Keratinocyte (primary cell): ENCODE results near the gene BCAS4. TPM values are rescaled to one million over a fixed set of nuclear protein-coding genes. Genes with fewer than 3 reads are reported as not detected.

Experiments
- DNase-seq: peaks from one replicate; pipeline ENCODE4 v3.0.0-alpha.2; 2011; ENCODE audit warnings: low read depth, missing footprints, low spot score
- FAIRE-seq: peaks from 2 replicates; lab custom pipeline; 2011; peaks lifted over from hg19 to GRCh38; lab: Jason Lieb, UNC
- H2AFZ ChIP-seq: 2 replicates; pipeline ENCODE4 v1.6.0; 2012; ENCODE audit warnings: low read length, control low read depth, inconsistent platforms; ENCODE audit not compliant: control insufficient read depth
- H3K27ac ChIP-seq: 2 replicates; pipeline ENCODE4 v1.5.1; 2011; ENCODE audit warnings: low read length; ENCODE audit not compliant: control insufficient read depth, insufficient read depth
- H3K27me3 ChIP-seq: 3 replicates; pipeline ENCODE4 v1.6.0; 2011; ENCODE audit warnings: low read length; ENCODE audit not compliant: control insufficient read depth, insufficient read depth; ENCODE audit errors: extremely low read depth
- H3K36me3 ChIP-seq, 2 experiments: 2 replicates in 1 of 2; 3 replicates in 1 of 2; pipeline ENCODE4 v1.5.1; 2011; ENCODE audit warnings: low read length in 2 of 2, mild to moderate bottlenecking in 1 of 2; ENCODE audit not compliant: control insufficient read depth in 2 of 2, insufficient read depth in 2 of 2; ENCODE audit errors: extremely low read depth in 1 of 2
- H3K4me1 ChIP-seq: 3 replicates; pipeline ENCODE4 v1.5.1; 2011; ENCODE audit warnings: low read length; ENCODE audit not compliant: control insufficient read depth, insufficient read depth; ENCODE audit errors: extremely low read depth
- H3K4me2 ChIP-seq: 3 replicates; pipeline ENCODE4 v1.6.0; 2011; ENCODE audit warnings: low read depth, low read length; ENCODE audit not compliant: control insufficient read depth, insufficient read depth; ENCODE audit errors: extremely low read depth
- H3K4me3 ChIP-seq, 3 experiments: fragments of 200-600 bp in 1 of 3; sonication (generic) in 1 of 3; 2 replicates in 2 of 3; 3 replicates in 1 of 3; pipeline ENCODE4 v1.5.1; 2011 to 2016; ENCODE audit warnings: low read length in 3 of 3, mild to moderate bottlenecking in 3 of 3, control low read depth in 2 of 3, inconsistent platforms in 1 of 3, low read depth in 1 of 3, mixed read lengths in 1 of 3, mixed run types in 1 of 3, moderate library complexity in 1 of 3; ENCODE audit not compliant: control insufficient read depth in 2 of 3, insufficient read depth in 2 of 3; ENCODE audit errors: extremely low read depth in 1 of 3
- H3K79me2 ChIP-seq: 2 replicates; pipeline ENCODE4 v1.6.0; 2012; ENCODE audit warnings: low read length; ENCODE audit not compliant: control insufficient read depth, insufficient read depth
- H3K9ac ChIP-seq: 3 replicates; pipeline ENCODE4 v1.6.0; 2011; ENCODE audit warnings: low read length; ENCODE audit not compliant: control insufficient read depth, insufficient read depth; ENCODE audit errors: extremely low read depth
- H3K9me1 ChIP-seq: 3 replicates; pipeline ENCODE4 v1.6.0; 2011; ENCODE audit warnings: low read length; ENCODE audit not compliant: control insufficient read depth, insufficient read depth; ENCODE audit errors: extremely low read depth
- H3K9me3 ChIP-seq: 2 replicates; pipeline ENCODE4 v1.5.1; 2012; ENCODE audit warnings: low read depth, low read length; ENCODE audit not compliant: control insufficient read depth
- H4K20me1 ChIP-seq: 3 replicates; pipeline ENCODE4 v1.6.0; 2011; ENCODE audit warnings: low read length; ENCODE audit not compliant: control insufficient read depth, insufficient read depth; ENCODE audit errors: extremely low read depth
- EZH2 ChIP-seq: IDR thresholded peaks from one replicate; pipeline ENCODE4 v1.6.1; 2012; ENCODE audit warnings: inconsistent platforms, mild to moderate bottlenecking, low read length, moderate library complexity
- dilution Hi-C: fragments of 300-500 bp; cut with MboI; formaldehyde crosslinking; loops from one replicate; pipeline ENCODE4 v1.7.0; 2020; ENCODE audit warnings: low sequenced_read_pairs; ENCODE audit not compliant: extremely low pct_ligation_motif_present
- polyA plus RNA-seq, 5 experiments: library from polyadenylated mRNA; depleted of rRNA in 3 of 5; stranded (reverse) in 3 of 5; stranded (forward) in 1 of 5; unstranded in 1 of 5; fragments of >200 nt; gene quantifications; 1 replicate in 1 of 5; 2 replicates in 3 of 5; 3 replicates in 1 of 5; pipeline versions ENCODE4 v1.2.1 to v1.2.3, GENCODE V29; 2011 to 2012; ENCODE audit warnings: missing spikeins in 2 of 5, low read depth in 1 of 5, low replicate concordance in 1 of 5
- TF ChIP-seq, protein P1 (sequence below), 3 experiments: IDR thresholded peaks in 1 of 3; conservative IDR thresholded peaks in 1 of 3; optimal IDR thresholded peaks in 1 of 3; 2 replicates in 2 of 3; 3 replicates in 1 of 3; pipeline versions ENCODE3 to v1.5.1; 2011; ENCODE audit warnings: low read length in 3 of 3, mild to moderate bottlenecking in 3 of 3, moderate library complexity in 2 of 3, control low read depth in 1 of 3, inconsistent platforms in 1 of 3; ENCODE audit not compliant: insufficient read depth in 2 of 3; ENCODE audit errors: extremely low read depth in 1 of 3

Gene BCAS4
- polyA plus RNA-seq, 1 donor (not counting 4 experiments of a cell fraction or from before 2014, with no cell fraction given) = 13.8 TPM

- Histone ChIP-seq H3K9me3 (no peaks in the 10 kb centered on the region), H2AFZ (no peak overlapping the region), H3K4me2 (no peak overlapping the region), H3K4me1 (no peaks in the 10 kb centered on the region), H3K9me1 (no peaks in the 10 kb centered on the region), H3K9ac (no peak overlapping the region), H3K79me2 (no peaks in the 10 kb centered on the region), H4K20me1 (no peaks in the 10 kb centered on the region), H3K4me3 (no peak overlapping the region), H3K36me3 (no peaks in the 10 kb centered on the region), H3K27ac (no peak overlapping the region), H3K27me3 (no peaks in the 10 kb centered on the region)
- no peak for FAIRE-seq
- dilution Hi-C loops = no loop called here
- no peak for TF ChIP-seq EZH2
- TF ChIP-seq, protein P1, sequence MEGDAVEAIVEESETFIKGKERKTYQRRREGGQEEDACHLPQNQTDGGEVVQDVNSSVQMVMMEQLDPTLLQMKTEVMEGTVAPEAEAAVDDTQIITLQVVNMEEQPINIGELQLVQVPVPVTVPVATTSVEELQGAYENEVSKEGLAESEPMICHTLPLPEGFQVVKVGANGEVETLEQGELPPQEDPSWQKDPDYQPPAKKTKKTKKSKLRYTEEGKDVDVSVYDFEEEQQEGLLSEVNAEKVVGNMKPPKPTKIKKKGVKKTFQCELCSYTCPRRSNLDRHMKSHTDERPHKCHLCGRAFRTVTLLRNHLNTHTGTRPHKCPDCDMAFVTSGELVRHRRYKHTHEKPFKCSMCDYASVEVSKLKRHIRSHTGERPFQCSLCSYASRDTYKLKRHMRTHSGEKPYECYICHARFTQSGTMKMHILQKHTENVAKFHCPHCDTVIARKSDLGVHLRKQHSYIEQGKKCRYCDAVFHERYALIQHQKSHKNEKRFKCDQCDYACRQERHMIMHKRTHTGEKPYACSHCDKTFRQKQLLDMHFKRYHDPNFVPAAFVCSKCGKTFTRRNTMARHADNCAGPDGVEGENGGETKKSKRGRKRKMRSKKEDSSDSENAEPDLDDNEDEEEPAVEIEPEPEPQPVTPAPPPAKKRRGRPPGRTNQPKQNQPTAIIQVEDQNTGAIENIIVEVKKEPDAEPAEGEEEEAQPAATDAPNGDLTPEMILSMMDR (optimal IDR thresholded peaks at IDR 0.05 in 1 of 3, IDR thresholded peaks at IDR 0.05 in 1 of 3, conservative IDR thresholded peaks at IDR 0.05 in 1 of 3; ENCODE audit: extremely low read depth in 1 of 3, insufficient read depth in 2 of 3, low read length in 3 of 3) = no peak
- no peak for DNase-seq
Observed at GRCh38 chr20:50813801-50814200, 18.9 kb downstream of the BCAS4 start.

DNA sequence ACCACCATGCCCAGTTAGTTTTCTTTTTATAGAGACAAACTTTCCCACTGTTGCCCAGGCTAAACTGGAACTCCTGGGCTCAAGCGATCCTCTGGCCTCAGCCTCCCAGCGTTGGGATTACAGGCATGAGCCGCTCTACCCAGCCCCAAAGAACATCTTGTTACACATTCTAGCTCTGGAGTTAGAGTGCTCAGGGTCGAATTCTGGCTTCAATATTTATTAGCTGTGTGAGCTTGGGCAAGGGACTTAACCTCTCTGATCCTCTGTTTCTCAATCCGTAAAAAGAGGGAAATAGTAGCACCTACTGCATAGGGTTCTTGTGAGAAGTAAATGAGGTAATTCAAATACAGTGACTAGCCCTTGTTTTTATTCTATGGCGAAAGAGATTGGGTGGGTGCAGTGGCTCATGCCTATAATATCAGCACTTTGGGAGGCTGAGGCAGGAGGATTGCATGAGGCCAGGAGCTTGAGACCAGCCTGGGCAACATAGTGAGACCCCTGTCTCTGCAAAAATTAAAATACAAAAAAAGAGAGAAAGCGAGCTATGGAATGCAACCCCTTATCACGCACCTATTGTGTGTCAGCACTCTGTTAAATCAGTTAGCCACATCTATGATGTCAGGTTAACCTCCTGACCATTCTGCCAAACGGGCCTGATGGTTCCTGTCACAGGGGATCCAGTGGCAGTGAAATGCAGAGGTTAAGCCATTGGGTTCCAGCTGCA is 19.7 kb downstream of the BCAS4 start:
- H3K4me2 ChIP-seq = no peak overlapping the region
- H3K9me1 ChIP-seq = no peaks in the 10 kb centered on the region
- TF ChIP-seq, protein P1 (optimal IDR thresholded peaks at IDR 0.05 in 1 of 3, IDR thresholded peaks at IDR 0.05 in 1 of 3, conservative IDR thresholded peaks at IDR 0.05 in 1 of 3; ENCODE audit: extremely low read depth in 1 of 3, insufficient read depth in 2 of 3, low read length in 3 of 3) = no peak
- TF ChIP-seq EZH2 = no peak
- no peaks in the 10 kb centered on the region for H3K27me3 ChIP-seq
- no peaks in the 10 kb centered on the region for H3K79me2 ChIP-seq
- H2AFZ ChIP-seq = no peak overlapping the region
- dilution Hi-C loops = no loop called here
- no peaks in the 10 kb centered on the region for H3K4me1 ChIP-seq
- H3K27ac ChIP-seq = no peak overlapping the region
- no peak for DNase-seq
- no peak for FAIRE-seq
- no peaks in the 10 kb centered on the region for H4K20me1 ChIP-seq
- H3K9ac ChIP-seq = no peak overlapping the region
- no peaks in the 10 kb centered on the region for H3K9me3 ChIP-seq
- H3K4me3 ChIP-seq = no peak overlapping the region
- no peaks in the 10 kb centered on the region for H3K36me3 ChIP-seq
